GM23248 (cell line): ENCODE data around the gene ACTL10.

Experiments
- EZH2 ChIP-seq: fragments of 200-600 bp; sonication (generic); IDR thresholded peaks from 2 replicates; pipeline ENCODE4 v1.6.1; 2018; ENCODE audit warnings: antibody characterized with exemption, mild to moderate bottlenecking; ENCODE audit not compliant: insufficient read depth, poor library complexity, severe bottlenecking
- EZH2phosphoT487 ChIP-seq: fragments of 200-600 bp; sonication (generic); IDR thresholded peaks from 2 replicates; pipeline ENCODE4 v1.6.1; 2018; ENCODE audit warnings: antibody characterized with exemption, moderate library complexity, mild to moderate bottlenecking, low read depth; ENCODE audit not compliant: insufficient read depth

- TF ChIP-seq EZH2phosphoT487 (no peak), EZH2 (no peak)
Measured at GRCh38 chr20:33649201-33649681, 17.5 kb upstream of the ACTL10 start.
